ENCODE results near the gene LDHD.

The LDHD gene

DNA sequence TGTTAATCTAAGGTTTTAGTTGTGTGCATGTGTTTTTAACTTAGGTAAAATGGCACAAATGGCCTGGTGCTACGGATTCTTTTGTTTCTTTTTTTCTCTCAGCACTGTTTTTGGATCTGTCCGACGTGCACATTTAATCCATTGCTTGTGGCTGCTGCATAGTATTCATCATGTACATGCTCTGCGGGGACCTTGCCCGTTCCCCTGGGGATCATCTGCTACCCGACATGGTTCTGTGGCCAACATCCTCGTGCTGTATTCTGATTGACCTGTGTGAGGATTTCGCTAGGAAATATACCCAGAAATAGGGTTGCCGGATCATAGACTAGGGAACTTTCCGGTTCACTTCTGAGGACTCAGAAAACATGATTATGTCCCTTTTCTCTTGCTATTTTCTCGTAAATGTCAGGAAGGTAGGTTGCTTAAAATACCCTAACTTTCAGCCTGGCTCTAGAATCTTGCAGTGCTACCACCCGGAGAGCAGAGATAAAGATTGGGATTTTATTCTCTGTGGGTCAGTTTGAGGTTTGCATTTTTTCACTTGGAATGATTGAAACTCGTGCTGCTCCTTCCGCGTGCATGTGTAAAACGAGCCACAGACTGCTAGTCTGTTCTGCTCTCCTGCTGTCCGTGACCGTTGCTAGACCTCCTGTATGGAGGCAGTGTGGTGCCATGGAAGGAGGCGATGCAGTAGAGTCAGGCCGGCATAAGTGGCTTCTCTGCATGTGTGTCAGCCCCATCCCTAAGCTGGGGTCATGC is 42.9 kb downstream of the LDHD start:
- no peak for DNase-seq (ENCODE audit: insufficient read length, low spot score)
- TF ChIP-seq POU2F2 (IDR thresholded peaks at IDR 0.05; ENCODE audit: low read depth, low read length) (no peak), POLR2A (IDR thresholded peaks at IDR 0.05; ENCODE audit: low read depth, low read length) (no peak), POLR2AphosphoS5 (IDR thresholded peaks at IDR 0.05; ENCODE audit: low read depth, low read length) (no peak), PAX5 (IDR thresholded peaks at IDR 0.05; ENCODE audit: insufficient read depth, low read length, severe bottlenecking) (no peak), SPI1 (IDR thresholded peaks at IDR 0.05; ENCODE audit: low read depth, low read length) (no peak), TAF1 (IDR thresholded peaks at IDR 0.05; ENCODE audit: low read depth, low read length) (no peak)
- FAIRE-seq, result peak; percentile 57

DNA sequence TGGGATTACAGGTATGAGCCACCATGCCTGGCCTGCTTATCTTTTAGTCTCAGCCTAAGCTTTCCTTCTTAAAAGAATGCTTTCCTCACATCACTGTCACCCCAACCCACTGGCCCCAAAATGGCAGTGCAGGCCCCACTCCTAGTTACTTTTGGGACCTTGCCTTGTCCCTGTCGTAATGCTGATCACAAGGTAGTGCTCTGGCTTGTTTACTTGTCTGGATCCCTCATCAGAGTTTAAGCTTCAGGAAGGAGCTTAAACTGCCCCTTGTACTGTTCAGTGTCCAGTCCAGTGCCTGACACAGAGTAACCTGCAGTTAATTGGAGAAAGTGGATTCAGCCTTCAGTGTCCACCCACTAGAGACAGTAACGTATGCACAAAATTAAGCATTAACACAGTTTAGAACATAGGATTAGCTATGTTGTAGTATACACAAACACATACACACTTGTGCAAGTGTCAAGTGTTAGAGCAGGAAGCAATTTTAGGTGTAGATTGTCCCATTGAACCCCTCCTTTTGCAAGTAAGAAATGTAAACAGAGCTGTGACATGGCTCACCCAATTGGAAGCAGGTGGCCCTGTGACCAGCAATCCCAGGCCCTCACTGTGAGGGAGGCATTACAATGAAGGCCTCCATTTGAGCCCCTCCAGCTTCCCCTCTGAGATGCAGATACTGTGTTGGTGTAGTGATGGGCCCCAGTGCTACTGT is 44.2 kb downstream of the LDHD start:
- FAIRE-seq (no peak), DNase-seq (ENCODE audit: insufficient read length, low spot score) (no peak)
- TF ChIP-seq PAX5 (IDR thresholded peaks at IDR 0.05; ENCODE audit: insufficient read depth, low read length, severe bottlenecking) (no peak), POU2F2 (IDR thresholded peaks at IDR 0.05; ENCODE audit: low read depth, low read length) (no peak), POLR2A (IDR thresholded peaks at IDR 0.05; ENCODE audit: low read depth, low read length) (no peak), TAF1 (IDR thresholded peaks at IDR 0.05; ENCODE audit: low read depth, low read length) (no peak), POLR2AphosphoS5 (IDR thresholded peaks at IDR 0.05; ENCODE audit: low read depth, low read length) (no peak), SPI1 (IDR thresholded peaks at IDR 0.05; ENCODE audit: low read depth, low read length) (no peak)

DNA sequence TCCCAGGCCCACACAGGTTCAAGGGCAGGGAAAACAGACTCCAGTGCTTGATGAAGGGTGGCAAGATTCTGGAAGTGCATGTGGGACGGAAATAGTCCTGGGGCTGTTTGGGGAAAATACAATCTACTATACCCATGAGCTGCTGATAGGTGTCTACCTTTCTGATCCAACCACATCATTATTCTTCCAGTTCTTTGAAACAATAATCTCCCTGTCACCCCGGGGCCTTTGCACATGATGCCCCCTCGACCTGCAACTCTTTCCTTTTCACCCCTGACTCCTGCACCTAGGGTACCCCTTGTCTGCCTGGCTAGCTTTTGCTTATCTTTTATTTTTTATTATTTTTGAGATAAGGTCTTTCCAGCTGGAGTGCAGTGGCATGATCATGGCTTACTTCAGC is 45.0 kb downstream of the LDHD start:
- no peak for TF ChIP-seq SPI1 (IDR thresholded peaks at IDR 0.05; ENCODE audit: low read depth, low read length)
- no peak for TF ChIP-seq TAF1 (IDR thresholded peaks at IDR 0.05; ENCODE audit: low read depth, low read length)
- no peak for TF ChIP-seq POLR2AphosphoS5 (IDR thresholded peaks at IDR 0.05; ENCODE audit: low read depth, low read length)
- TF ChIP-seq POU2F2 (IDR thresholded peaks at IDR 0.05; ENCODE audit: low read depth, low read length), result no peak
- no peak for TF ChIP-seq PAX5 (IDR thresholded peaks at IDR 0.05; ENCODE audit: insufficient read depth, low read length, severe bottlenecking)
- TF ChIP-seq POLR2A (IDR thresholded peaks at IDR 0.05; ENCODE audit: low read depth, low read length), result no peak
- DNase-seq (ENCODE audit: insufficient read length, low spot score) (no peak), FAIRE-seq (no peak)

- no peak for TF ChIP-seq TAF1 (IDR thresholded peaks at IDR 0.05; ENCODE audit: low read depth, low read length)
- TF ChIP-seq PAX5 (IDR thresholded peaks at IDR 0.05; ENCODE audit: insufficient read depth, low read length, severe bottlenecking), result no peak
- TF ChIP-seq POLR2A (IDR thresholded peaks at IDR 0.05; ENCODE audit: low read depth, low read length), result no peak
- no peak for TF ChIP-seq SPI1 (IDR thresholded peaks at IDR 0.05; ENCODE audit: low read depth, low read length)
- TF ChIP-seq POU2F2 (IDR thresholded peaks at IDR 0.05; ENCODE audit: low read depth, low read length), result no peak
- TF ChIP-seq POLR2AphosphoS5 (IDR thresholded peaks at IDR 0.05; ENCODE audit: low read depth, low read length), result no peak
- DNase-seq (ENCODE audit: insufficient read length, low spot score) (no peak), FAIRE-seq (no peak)
These were observed 46.4 kb downstream of the LDHD start for GRCh38 chr16:75070012-75070841.

- DNase-seq (ENCODE audit: insufficient read length, low spot score) (no peak), FAIRE-seq (no peak)
- TF ChIP-seq POLR2A (IDR thresholded peaks at IDR 0.05; ENCODE audit: low read depth, low read length) (no peak), PAX5 (IDR thresholded peaks at IDR 0.05; ENCODE audit: insufficient read depth, low read length, severe bottlenecking) (no peak), SPI1 (IDR thresholded peaks at IDR 0.05; ENCODE audit: low read depth, low read length) (peak; percentile 31; the same call in 1 of the 2 replicates)
These were observed 48.2 kb downstream of the LDHD start for GRCh38 chr16:75068085-75069031.

GRCh38 chr16:75066861-75067447 is 49.6 kb downstream of the LDHD start:
- DNase-seq (ENCODE audit: insufficient read length, low spot score), result no peak
- TF ChIP-seq POLR2A (IDR thresholded peaks at IDR 0.05; ENCODE audit: low read depth, low read length) (no peak), SPI1 (IDR thresholded peaks at IDR 0.05; ENCODE audit: low read depth, low read length) (no peak), POU2F2 (IDR thresholded peaks at IDR 0.05; ENCODE audit: low read depth, low read length) (no peak), TAF1 (IDR thresholded peaks at IDR 0.05; ENCODE audit: low read depth, low read length) (no peak), POLR2AphosphoS5 (IDR thresholded peaks at IDR 0.05; ENCODE audit: low read depth, low read length) (no peak), PAX5 (IDR thresholded peaks at IDR 0.05; ENCODE audit: insufficient read depth, low read length, severe bottlenecking) (no peak)
- no peak for FAIRE-seq

- FAIRE-seq (no peak), DNase-seq (ENCODE audit: insufficient read length, low spot score) (no peak)
- TF ChIP-seq POLR2A (IDR thresholded peaks at IDR 0.05; ENCODE audit: low read depth, low read length) (no peak), TAF1 (IDR thresholded peaks at IDR 0.05; ENCODE audit: low read depth, low read length) (no peak), PAX5 (IDR thresholded peaks at IDR 0.05; ENCODE audit: insufficient read depth, low read length, severe bottlenecking) (no peak), SPI1 (IDR thresholded peaks at IDR 0.05; ENCODE audit: low read depth, low read length) (no peak), POU2F2 (IDR thresholded peaks at IDR 0.05; ENCODE audit: low read depth, low read length) (no peak), POLR2AphosphoS5 (IDR thresholded peaks at IDR 0.05; ENCODE audit: low read depth, low read length) (no peak)
These were observed 50.9 kb downstream of the LDHD start for GRCh38 chr16:75065521-75066149.

DNA sequence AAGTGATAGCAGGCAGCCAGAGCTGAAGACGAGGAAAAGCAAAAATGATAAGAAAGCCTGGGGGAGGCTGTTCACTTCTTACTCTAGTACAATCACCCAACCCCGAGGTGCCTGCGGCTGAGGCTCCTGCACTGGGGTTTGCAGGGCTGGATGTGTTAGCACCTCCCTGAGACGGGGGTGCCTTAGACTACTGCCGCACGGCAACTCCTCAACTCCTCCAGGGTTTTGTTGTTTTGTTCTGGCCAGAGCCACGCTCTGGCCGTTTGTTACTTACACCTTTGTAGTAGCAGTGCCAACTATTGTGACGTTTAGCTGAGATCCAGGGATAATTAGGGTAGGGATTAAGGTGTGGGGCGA is 51.5 kb downstream of the LDHD start:
- TF ChIP-seq POU2F2 (IDR thresholded peaks at IDR 0.05; ENCODE audit: low read depth, low read length), result no peak
- TF ChIP-seq TAF1 (IDR thresholded peaks at IDR 0.05; ENCODE audit: low read depth, low read length), result no peak
- TF ChIP-seq SPI1 (IDR thresholded peaks at IDR 0.05; ENCODE audit: low read depth, low read length), result no peak
- TF ChIP-seq POLR2A (IDR thresholded peaks at IDR 0.05; ENCODE audit: low read depth, low read length), result no peak
- TF ChIP-seq PAX5 (IDR thresholded peaks at IDR 0.05; ENCODE audit: insufficient read depth, low read length, severe bottlenecking), result no peak
- no peak for TF ChIP-seq POLR2AphosphoS5 (IDR thresholded peaks at IDR 0.05; ENCODE audit: low read depth, low read length)
- DNase-seq (ENCODE audit: insufficient read length, low spot score) (no peak), FAIRE-seq (no peak)
